Fibroblast of lung (primary cell): ENCODE measurements around the gene FSTL4. TPM values are rescaled to one million over a fixed set of nuclear protein-coding genes. Genes with fewer than 3 reads are reported as not detected.

ENCODE experiments used
- DNase-seq, 2 donors: peaks; one replicate each; pipeline versions ENCODE4 v3.0.0 to v3.0.0-alpha.2; 2010; ENCODE audit warnings: low read depth in 2 of 2
- H2AFZ ChIP-seq: 2 replicates; pipeline ENCODE4 v1.5.1; 2012; ENCODE audit warnings: low read length, control low read depth, inconsistent platforms
- H3K27ac ChIP-seq: 2 replicates; pipeline ENCODE4 v1.5.1; 2011; ENCODE audit warnings: low read length, control low read depth; ENCODE audit not compliant: insufficient read depth
- H3K27me3 ChIP-seq: 2 replicates; pipeline ENCODE4 v1.5.1; 2011; ENCODE audit warnings: mild to moderate bottlenecking, low read length; ENCODE audit not compliant: control insufficient read depth, insufficient read depth
- H3K36me3 ChIP-seq: 2 replicates; pipeline ENCODE4 v1.5.1; 2011; ENCODE audit warnings: low read length; ENCODE audit not compliant: control insufficient read depth, insufficient read depth
- H3K4me1 ChIP-seq: 2 replicates; pipeline ENCODE4 v1.5.1; 2011; ENCODE audit warnings: low read length; ENCODE audit not compliant: control insufficient read depth, insufficient read depth; ENCODE audit errors: extremely low read depth
- H3K4me2 ChIP-seq: 2 replicates; pipeline ENCODE4 v1.5.1; 2011; ENCODE audit warnings: low read length, control low read depth; ENCODE audit not compliant: insufficient read depth; ENCODE audit errors: extremely low read depth
- H3K4me3 ChIP-seq, 4 experiments: fragments of 200-600 bp in 1 of 4; sonication (generic) in 1 of 4; replicated peaks in 1 of 4; 2 replicates each; pipeline ENCODE4 v1.5.1; 2011 to 2016; ENCODE audit warnings: low read length in 4 of 4, low read depth in 3 of 4, mild to moderate bottlenecking in 3 of 4, control low read depth in 2 of 4, inconsistent platforms in 1 of 4, mixed read lengths in 1 of 4; ENCODE audit not compliant: insufficient read depth in 1 of 4; ENCODE audit errors: control extremely low read depth in 1 of 4
- H3K79me2 ChIP-seq: 2 replicates; pipeline ENCODE4 v1.5.1; 2012; ENCODE audit warnings: mild to moderate bottlenecking, low read length, inconsistent platforms; ENCODE audit not compliant: control insufficient read depth, insufficient read depth
- H3K9ac ChIP-seq: 2 replicates; pipeline ENCODE4 v1.5.1; 2011; ENCODE audit warnings: mild to moderate bottlenecking, low read length, control low read depth; ENCODE audit not compliant: insufficient read depth
- H3K9me3 ChIP-seq: 2 replicates; pipeline ENCODE4 v1.5.1; 2012; ENCODE audit warnings: low read depth, low read length; ENCODE audit not compliant: control insufficient read depth, insufficient read depth
- H4K20me1 ChIP-seq: 2 replicates; pipeline ENCODE4 v1.5.1; 2011; ENCODE audit warnings: low read length; ENCODE audit not compliant: control insufficient read depth, insufficient read depth; ENCODE audit errors: extremely low read depth
- CTCF ChIP-seq, 2 donors: IDR thresholded peaks in 1 of 2; conservative IDR thresholded peaks in 1 of 2; 1 replicate in 1 of 2; 2 replicates in 1 of 2; pipeline ENCODE4 v1.5.1; 2011 to 2012; ENCODE audit warnings: low read length in 2 of 2, control low read depth in 1 of 2, inconsistent platforms in 1 of 2, low read depth in 1 of 2, mild to moderate bottlenecking in 1 of 2
- EZH2 ChIP-seq: IDR thresholded peaks from 2 replicates; pipeline ENCODE4 v1.5.1; 2012; ENCODE audit warnings: low read length, control low read depth, mild to moderate bottlenecking; ENCODE audit errors: missing control alignments
- polyA plus RNA-seq, 2 donors: library from polyadenylated mRNA; depleted of rRNA in 1 of 2; stranded (reverse) in 1 of 2; unstranded in 1 of 2; fragments of >200 nt; gene quantifications; 2 replicates each; pipeline ENCODE4 v1.2.1, GENCODE V29; 2011 to 2012; ENCODE audit warnings: missing spikeins in 1 of 2
- total RNA-seq: library from RNA; depleted of rRNA; stranded (reverse); fragments of >200 nt; gene quantifications from 2 replicates; pipeline ENCODE4 v1.2.1, GENCODE V29; 2014

FSTL4 gene
- total and polyA plus RNA-seq, 2 donors (not counting 1 experiment from before 2014, with no cell fraction given) = 0.17 to 0.33 TPM

DNA sequence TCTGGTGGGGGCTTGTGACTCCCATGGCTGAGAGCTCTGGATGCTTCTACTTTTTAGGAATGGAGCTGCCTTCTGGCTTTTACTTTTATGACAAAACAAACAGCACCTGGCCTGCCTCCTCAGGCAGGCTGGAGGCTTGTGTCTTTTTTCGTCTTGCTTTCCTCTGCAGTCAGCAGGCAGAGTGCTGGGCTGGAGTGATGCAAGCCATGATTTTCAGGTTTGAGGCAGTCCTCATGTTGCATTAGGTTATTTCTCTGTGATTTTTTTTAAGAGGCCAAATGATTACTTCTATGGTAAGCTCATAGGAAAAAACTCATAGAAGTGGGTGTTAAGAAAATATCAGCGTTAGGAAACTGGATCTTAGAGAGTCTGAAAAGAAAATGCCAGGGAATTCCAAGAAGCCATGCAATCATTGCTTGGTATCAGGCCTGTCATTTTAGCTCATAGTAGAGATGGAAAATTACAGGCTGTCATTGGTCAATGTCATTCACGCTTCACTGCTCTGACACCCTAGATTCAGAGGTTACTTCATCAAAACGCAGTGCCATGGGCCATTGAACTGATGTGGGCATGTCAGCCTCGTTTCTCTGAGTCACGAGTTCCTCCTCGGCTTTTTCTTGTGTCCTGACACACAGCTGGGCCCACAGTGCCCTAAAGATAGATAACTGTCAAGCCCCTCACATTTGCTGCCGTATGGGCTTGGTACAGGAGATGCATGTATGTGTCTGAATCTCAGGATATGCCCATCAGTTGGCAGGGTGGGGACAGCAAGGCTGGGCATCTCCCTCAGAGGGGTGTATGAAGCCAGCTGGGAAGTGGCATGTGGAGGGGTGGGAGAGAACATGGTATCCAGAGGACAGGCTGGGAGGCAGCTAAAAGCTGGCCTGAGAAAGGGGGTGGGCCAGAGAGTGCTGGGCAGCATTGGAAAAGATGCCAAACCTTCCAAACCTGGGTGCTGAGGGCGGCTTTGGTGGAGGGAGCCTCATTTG lies 408.7 kb downstream of the FSTL4 start:
- no peak overlapping the region for H3K27ac ChIP-seq
- H3K4me2 ChIP-seq = no peak overlapping the region
- H4K20me1 ChIP-seq = no peaks in the 10 kb centered on the region
- H3K9ac ChIP-seq = no peak overlapping the region
- no peak overlapping the region for H2AFZ ChIP-seq
- no peaks in the 10 kb centered on the region for H3K79me2 ChIP-seq
- H3K4me1 ChIP-seq = no peaks in the 10 kb centered on the region
- no peaks in the 10 kb centered on the region for H3K36me3 ChIP-seq
- no peaks in the 10 kb centered on the region for H3K9me3 ChIP-seq
- no peaks in the 10 kb centered on the region for H3K27me3 ChIP-seq
- TF ChIP-seq CTCF (conservative IDR thresholded peaks at IDR 0.05 in 1 of 2, IDR thresholded peaks at IDR 0.05 in 1 of 2; ENCODE audit: low read depth in 1 of 2, low read length in 2 of 2) (no peak), EZH2 (no peak)
- DNase-seq = peak in 1 of 2 donors; percentile 20
- no peak overlapping the region for H3K4me3 ChIP-seq

- Histone ChIP-seq H3K4me1 (no peaks in the 10 kb centered on the region), H3K36me3 (no peaks in the 10 kb centered on the region), H3K27ac (no peak overlapping the region), H3K4me3 (no peak overlapping the region), H2AFZ (no peak overlapping the region), H3K27me3 (no peaks in the 10 kb centered on the region), H3K4me2 (no peak overlapping the region), H4K20me1 (no peaks in the 10 kb centered on the region), H3K9me3 (no peaks in the 10 kb centered on the region), H3K79me2 (no peaks in the 10 kb centered on the region), H3K9ac (no peak overlapping the region)
- DNase-seq = no peak
- TF ChIP-seq EZH2 (no peak), CTCF (conservative IDR thresholded peaks at IDR 0.05 in 1 of 2, IDR thresholded peaks at IDR 0.05 in 1 of 2; ENCODE audit: low read depth in 1 of 2, low read length in 2 of 2) (no peak)
These were observed 410.2 kb downstream of the FSTL4 start for GRCh38 chr5:133202066-133202665.

DNA sequence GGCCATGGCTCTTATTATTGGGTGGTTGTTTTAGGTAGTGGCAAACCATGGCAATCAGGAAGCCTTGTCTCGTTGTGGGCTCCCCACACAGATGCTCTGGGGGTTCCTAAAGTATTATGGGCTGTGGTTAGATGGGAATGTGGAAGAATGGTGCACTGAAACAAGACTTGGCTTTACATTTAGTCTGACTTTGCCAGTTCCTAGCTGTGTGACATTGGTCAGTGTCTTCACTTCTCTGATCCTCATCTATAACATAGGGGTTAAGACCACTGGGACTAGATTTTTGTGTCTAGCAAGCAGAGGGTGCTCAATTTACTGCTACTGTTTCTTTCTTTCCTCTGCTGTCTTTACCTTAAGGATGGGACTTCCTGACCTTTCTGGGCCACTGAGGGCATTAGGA lies 411.0 kb downstream of the FSTL4 start:
- H3K36me3 ChIP-seq = no peaks in the 10 kb centered on the region
- no peak overlapping the region for H3K4me3 ChIP-seq
- H4K20me1 ChIP-seq = no peaks in the 10 kb centered on the region
- H3K79me2 ChIP-seq = no peaks in the 10 kb centered on the region
- H3K9me3 ChIP-seq = no peaks in the 10 kb centered on the region
- no peak overlapping the region for H3K9ac ChIP-seq
- H2AFZ ChIP-seq = no peak overlapping the region
- no peaks in the 10 kb centered on the region for H3K27me3 ChIP-seq
- no peak overlapping the region for H3K27ac ChIP-seq
- no peak for TF ChIP-seq EZH2
- TF ChIP-seq CTCF (conservative IDR thresholded peaks at IDR 0.05 in 1 of 2, IDR thresholded peaks at IDR 0.05 in 1 of 2; ENCODE audit: low read depth in 1 of 2, low read length in 2 of 2) = no peak
- no peaks in the 10 kb centered on the region for H3K4me1 ChIP-seq
- H3K4me2 ChIP-seq = no peak overlapping the region
- no peak for DNase-seq
